ENCODE data around the gene INSIG1. TPM values are rescaled to one million over a fixed set of nuclear protein-coding genes. Genes with fewer than 3 reads are reported as not detected.

The INSIG1 gene
- total RNA-seq, 2 donors from 2014 or later, result 37.3 to 42.3 TPM

DNA sequence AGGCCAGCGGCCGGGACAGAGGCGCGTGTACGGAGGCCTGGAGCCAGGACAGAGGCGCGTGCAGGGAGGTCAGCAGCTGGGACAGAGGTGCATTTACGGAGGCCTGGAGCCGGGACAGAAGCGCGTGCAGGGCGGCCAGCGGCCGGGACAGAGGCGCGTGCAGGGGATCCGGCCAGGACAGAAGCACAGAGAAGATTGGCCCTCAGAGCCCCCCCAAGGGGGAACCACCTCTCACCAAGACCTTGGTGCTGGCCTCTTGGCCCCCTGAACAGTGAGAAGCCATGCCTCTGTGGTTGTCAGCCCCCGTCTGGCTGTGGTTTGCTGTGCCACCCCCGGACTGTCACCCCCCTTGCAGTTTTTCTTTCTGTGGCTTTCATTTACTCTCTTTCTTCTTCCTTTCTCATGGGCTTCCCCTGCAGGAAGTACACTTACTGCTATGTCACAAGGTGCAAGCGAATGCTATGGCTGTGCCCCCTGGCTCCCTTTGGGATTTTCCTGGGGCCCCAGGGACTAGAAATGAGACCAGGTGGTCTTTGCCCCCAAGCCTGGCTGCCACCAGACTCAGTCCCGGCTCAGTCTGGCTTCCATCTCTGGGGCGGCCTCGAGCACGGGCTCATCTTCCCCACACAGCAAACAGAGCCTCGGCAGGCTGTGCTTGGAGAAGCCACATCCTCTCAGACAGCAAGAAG lies 41.1 kb downstream of the INSIG1 start:
- DNase-seq, result no peak
- intact Hi-C loops (cut with DNase I), result no loop called here

DNA sequence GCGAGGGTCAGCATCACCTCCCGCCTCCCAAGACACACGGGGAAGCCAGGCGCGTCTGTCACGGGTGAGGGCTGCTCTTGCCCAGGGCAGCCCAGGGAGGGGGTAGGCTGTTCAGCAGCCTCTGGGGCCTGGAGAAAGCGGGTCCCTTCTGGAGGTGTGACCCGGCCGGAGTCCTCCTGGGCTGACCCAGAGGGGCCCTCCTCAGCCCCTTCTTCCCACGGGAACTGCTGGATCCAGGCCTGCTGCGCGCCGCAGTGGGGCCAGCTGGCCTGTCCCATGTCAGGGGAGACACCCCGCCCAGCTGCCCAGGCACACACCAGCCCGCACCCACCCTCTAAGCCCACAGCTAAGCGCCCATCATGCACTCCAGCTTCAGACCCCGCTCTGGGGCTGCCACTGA lies 41.8 kb downstream of the INSIG1 start:
- no peak for DNase-seq
- intact Hi-C loops (cut with DNase I), result no loop called here
- ATAC-seq, result no peak

More for the DNA sequence above, 41.1 kb downstream of the INSIG1 start:
- ATAC-seq, result no peak

DNA sequence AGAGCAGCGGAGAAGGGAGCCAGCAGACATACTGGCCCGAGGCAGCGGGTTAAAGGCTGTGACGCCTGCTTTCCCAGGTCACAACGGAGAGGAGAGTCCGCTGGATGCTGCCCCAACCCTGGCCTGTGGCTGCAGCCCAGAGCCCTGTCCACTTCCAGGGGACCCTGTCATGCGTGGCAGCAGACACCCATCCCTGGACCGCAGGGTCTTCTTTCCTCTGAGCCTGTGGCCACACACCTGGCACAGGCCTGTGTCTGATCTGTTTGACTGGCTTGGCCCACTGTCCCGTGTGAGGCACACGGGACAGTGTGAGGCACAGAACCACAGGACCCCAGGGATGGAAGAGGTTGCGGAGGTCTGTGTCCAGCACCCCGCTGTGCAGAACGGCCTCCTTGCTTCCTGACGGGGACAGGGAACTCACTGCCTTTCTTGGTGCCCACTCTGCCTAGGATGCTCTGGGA lies 42.4 kb downstream of the INSIG1 start:
- intact Hi-C loops (cut with DNase I), result loop anchor here in 1 of 2 donors (5.0 kb wide), 1 partner anchor 148 kb away; no protein-coding TSS in a partner anchor
- no peak for ATAC-seq

DNA sequence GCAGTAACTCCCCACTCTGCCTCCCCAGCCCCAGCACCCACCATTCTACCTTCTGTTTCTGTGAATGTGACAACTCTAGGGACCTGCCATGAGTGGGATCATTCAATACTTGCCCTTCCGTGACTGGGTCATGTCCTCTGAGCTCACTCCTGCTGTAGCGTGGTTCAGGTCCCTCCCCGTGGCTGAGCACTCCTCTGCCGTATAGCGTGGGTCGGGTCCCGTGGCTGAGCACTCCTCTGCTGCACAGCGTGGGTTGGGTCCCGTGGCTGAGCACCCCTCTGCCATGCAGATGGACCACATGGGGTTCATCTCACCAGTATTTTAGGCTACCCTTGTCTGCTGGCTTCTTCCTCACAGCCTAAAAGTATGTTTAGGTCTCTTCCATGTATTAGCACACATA lies 43.0 kb downstream of the INSIG1 start:
- DNase-seq (no peak), ATAC-seq (no peak)
- intact Hi-C loops (cut with DNase I), result loop anchor here in 1 of 2 donors (5.0 kb wide), 1 partner anchor 148 kb away; no protein-coding TSS in a partner anchor

More for the DNA sequence above, 42.4 kb downstream of the INSIG1 start:
- no peak for DNase-seq

DNA sequence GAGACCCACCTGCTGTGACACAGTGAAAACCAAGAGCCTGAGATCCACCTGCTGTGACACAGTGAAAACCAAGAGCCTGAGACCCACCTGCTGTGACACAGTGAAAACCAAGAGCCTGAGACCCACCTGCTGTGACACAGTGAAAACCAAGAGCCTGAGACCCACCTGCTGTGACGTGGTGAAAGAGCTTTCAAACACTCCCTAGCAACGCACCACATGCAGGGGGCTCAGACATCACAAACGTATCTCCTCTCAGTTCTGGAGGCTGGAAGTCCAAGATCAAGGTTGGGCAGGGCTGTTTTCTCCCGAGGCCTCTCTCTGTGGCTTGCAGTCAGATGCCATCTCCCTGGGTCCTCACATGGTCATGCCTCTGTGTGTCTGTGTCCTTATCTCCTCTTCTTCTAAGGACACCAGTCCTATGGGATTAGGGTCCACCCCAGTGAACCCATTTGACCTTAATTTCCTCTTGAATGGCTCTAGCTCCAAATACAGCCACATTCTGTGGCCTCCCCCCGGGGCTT lies 43.8 kb downstream of the INSIG1 start:
- DNase-seq (no peak), ATAC-seq (no peak)
- intact Hi-C loops (cut with DNase I), result loop anchor here in 1 of 2 donors (5.0 kb wide), 1 partner anchor 149 kb away; no protein-coding TSS in a partner anchor

DNA sequence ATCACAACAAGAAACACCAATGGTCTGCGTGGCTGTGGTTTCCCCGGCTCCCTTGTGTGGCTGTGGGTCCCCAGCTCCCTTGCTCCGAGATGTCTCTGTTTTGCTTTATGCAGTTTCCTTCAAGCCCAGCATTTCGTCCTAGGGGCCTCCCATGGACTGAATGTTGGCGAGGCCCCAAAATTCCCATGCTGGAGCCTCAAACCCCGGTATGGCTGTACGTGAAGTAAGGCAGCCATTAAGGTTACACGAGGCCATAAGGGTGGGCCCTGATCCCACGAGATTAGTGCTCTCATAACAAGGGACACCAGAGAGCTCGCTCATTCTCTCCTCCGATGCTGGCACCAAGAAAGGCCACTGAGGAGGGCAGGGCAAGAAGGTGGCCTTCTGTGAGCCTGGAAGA lies 44.6 kb downstream of the INSIG1 start:
- ATAC-seq (no peak), DNase-seq (no peak)
- intact Hi-C loops (cut with DNase I), result loop anchor here in 1 of 2 donors (5.0 kb wide), 1 partner anchor 150 kb away; no protein-coding TSS in a partner anchor

DNA sequence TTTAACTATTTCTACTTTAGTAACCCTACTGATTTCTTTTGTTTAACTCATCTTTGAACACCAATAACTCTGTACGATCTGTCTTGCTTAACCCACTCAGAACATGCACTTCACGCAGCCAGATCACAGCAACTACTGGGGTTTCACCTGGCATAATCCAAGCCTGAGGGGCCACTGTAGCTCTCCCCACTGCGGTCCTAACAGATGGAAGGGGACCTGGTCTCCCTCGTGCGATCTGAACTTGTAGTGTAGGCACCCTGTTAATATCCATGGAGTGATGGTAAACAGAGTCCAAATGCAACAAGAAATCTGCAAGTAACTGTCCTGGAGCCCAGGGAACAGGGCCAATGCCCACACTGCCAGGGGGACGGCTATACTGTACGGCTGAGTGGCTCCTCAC lies 45.5 kb downstream of the INSIG1 start:
- intact Hi-C loops (cut with DNase I), result loop anchor here in 1 of 2 donors (5.0 kb wide), 1 partner anchor 151 kb away; no protein-coding TSS in a partner anchor
- no peak for ATAC-seq
- no peak for DNase-seq

DNA sequence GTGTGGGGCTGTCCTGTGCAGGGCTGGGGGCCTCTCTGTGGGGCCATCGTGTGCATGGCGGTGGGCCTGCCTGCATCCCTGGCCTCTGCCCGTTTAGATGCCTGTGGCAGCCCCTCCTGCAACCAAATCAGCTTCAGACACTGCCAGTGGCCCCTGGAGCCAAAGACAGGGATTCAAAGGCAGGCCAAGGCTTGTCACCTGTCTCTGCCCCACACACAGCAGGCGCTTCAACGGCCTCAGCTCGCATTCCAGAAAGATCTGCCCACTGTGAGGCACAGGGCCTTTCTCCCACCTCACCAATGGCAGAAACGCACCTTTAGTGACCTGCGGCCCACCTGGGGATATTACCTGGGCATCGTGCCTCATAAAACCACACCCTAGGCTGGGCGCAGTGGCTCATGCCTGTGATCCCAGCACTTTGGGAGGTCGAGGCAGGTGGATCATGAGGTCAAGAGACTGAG lies 46.0 kb downstream of the INSIG1 start:
- DNase-seq (no peak), ATAC-seq (no peak)
- intact Hi-C loops (cut with DNase I), result loop anchor here (2.0 to 5.0 kb wide), 3 partner anchors 151 to 417 kb away; no protein-coding TSS in a partner anchor

DNA sequence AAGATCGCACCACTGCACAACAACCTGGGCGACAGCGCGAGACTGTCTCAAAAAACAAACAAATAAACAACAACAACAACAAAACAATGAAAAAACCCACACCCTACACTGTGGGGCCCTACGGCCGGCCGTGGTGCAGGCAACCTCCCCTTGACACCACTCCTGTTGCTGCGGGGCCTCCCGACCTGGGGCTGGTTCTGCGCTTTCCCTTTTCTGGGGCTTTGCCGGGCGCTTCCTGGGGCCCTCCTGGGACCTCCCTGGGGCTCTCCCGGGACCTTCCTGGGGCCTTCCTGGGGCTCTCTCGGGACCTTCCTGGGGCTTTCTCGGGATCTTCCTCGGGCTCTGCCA lies 46.6 kb downstream of the INSIG1 start:
- DNase-seq, result no peak
- no peak for ATAC-seq
- intact Hi-C loops (cut with DNase I), result loop anchor here (2.0 to 5.0 kb wide), 3 partner anchors 152 to 417 kb away; no protein-coding TSS in a partner anchor

DNA sequence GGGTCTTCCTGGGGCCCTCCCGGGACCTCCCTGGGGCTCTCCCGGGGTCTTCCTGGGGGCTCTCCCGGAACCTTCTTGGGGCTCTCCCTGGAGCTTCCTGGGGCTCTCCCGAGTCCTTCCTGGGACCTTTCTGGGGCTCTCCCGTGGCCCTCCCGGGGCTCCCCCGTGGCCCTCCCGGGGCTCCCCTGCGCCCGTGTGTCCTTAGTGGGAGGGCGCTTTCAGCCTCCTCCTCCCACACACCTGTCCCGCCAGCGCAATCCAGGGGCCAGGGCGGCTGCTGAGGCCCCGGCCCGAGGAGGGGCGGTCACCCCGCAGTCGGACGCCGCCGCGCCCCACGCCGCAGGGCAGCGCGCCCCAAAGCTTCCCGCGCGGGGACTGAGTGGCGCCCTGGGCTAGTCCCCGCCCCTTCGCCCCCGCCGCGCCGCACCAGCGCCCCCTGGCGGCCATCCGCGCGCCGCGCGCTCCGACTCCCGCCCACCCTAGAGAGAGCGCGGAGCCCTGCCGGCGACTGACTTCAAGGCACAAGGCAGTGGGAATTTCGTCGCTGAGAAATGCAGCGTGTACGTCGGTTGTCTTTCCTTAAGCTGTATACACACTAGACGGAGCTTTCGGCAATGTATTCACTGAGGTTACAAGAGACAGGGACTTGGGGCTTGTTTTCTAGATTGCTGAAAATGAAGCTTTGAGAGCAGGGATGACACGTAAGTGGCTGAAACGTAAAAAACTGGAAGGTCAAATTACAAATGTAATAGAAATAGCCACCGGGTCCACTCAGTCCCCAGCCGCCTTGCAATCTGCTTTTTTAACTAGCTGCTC lies 47.1 kb downstream of the INSIG1 start:
- DNase-seq, result peak; percentile 79
- intact Hi-C loops (cut with DNase I), result loop anchor here (1.0 to 5.0 kb wide), 4 partner anchors 153 to 418 kb away; no protein-coding TSS in a partner anchor
- peak; percentile 99 for ATAC-seq

DNA sequence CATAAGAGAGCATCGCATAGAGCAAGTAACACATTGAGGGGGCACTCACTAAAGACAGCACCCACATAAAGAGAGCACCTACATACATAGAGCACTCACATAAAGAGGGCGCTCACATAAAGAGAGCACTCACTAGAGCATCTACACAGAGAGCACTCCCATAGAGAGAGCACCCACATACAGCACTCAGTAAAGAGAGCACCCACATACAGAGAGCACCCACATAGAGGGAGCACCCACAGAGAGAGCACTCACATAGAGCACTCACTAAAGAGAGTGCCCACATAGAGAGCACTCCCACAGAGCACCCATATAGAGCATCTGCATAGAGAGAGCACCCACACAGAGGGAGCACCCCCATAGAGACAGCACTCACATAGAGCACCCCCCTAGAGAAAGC lies 47.8 kb downstream of the INSIG1 start:
- peak in 1 of 2 donors; percentile 6 for ATAC-seq

DNA sequence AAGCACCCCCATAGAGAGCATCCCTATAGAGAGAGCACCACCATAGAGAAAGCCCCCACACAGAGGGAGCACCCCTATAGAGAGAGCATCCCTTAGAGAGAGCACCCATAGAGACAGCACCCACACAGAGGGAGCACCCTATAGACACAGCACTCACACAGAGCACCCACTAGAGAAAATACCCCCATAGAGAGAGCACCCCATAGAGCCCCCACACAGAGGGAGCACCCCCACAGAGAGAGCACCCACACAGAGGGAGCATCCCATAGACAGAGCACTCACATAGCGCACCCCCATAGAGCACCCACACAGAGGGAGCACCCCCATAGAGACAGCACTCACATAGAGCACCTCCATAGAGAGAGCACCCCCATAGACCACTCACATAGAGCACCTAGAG lies 48.6 kb downstream of the INSIG1 start:
- ATAC-seq, result no peak
- intact Hi-C loops (cut with DNase I), result no loop called here
- no peak for DNase-seq

More for the DNA sequence above, 47.8 kb downstream of the INSIG1 start:
- DNase-seq, result no peak
- intact Hi-C loops (cut with DNase I), result loop anchor here (1.0 to 2.0 kb wide), 3 partner anchors 155 to 419 kb away; no protein-coding TSS in a partner anchor

DNA sequence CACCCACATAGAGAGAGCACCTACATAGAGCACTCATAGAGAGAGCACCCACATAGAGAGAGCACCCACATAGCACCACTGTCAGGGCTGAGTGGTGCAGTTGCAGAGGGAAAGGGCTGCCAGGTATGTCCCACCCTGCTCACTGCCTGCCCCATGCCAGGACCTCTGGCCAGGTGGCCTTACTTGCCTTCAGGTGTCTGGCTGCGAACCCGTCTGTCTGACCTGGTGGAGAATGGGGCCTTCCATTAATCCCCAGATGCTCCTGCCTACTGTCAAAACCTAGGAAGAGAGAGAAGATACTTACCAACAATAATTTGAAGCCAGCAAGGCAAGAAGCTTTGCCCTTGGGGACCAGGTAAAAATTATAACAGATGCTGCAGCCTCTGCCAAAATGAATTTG lies 51.1 kb downstream of the INSIG1 start:
- intact Hi-C loops (cut with DNase I), result no loop called here
- no peak for DNase-seq
- ATAC-seq, result no peak

DNA sequence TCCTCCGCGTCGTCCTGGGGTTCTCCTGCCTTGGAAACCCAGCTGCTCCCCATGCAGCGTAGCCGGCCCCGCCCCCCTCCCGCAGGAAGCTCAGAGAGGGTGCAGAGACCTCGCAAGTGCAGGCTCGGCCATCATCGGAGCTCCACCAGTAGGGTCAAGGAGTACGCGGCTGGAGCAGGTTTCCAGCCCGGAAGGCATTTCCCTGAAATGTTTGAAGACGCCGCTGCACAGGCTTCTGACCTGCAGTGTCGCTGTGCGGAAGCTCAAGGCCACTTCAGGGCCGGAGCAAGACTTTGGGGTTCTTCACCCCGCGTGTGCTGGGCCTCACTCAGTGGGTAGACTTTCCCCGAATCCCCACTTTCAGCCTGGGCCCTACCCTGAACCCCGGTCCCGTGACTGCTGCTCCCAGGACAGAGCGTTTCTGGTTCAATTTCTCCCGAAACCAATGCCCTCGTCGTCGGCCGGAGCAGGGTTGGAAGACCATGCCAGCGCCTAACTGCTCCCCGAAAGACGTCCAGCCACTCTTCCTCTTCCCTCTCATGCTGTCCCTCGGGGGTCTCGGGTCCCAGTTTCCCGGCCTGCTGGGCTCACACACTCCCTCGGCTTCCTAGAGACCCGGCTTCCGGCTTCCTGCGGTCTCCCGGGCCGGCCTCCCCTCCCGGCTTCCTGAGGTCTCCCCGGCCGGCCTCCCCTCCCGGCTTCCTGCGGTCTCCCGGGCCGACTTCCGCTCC lies 52.1 kb downstream of the INSIG1 start:
- no peak for DNase-seq
- intact Hi-C loops (cut with DNase I), result no loop called here
- no peak for ATAC-seq

DNA sequence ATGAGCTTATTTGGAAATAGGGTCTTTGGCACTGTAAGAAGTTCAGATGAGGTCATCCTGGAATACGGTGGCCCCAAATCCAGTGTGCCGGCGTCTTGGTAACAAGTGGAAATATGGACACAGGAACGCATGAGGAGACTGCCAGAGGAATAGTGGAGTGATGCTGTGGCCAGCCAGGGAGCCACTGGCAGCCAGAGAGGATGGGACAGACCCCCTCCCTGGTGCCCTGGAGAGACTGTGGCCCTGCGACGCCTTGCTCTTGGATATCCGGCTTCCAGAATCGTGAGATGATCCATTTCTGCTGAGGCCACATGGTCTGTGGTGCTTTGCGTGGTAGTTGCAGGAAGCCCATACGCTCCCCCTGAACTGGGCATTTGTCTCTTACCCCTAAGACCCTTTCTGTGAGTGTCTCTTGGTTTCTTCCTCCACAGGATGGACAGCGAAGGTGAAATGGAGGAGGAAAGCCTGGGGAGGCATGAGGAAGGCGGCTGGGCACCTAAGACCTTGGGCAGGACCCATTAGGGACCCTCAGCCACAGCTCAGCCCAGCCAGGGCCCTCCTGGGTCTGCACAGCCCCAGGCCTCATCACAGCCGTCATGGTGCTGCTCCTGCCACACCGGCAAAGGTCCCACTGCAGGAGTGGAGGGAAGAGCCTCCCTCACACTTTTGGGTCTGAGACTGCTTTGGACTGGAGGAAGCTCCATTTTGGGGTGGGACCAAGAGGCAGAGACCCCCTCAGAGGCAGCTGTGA lies 53.6 kb downstream of the INSIG1 start:
- ATAC-seq, result no peak
- intact Hi-C loops (cut with DNase I), result no loop called here
- no peak for DNase-seq

DNA sequence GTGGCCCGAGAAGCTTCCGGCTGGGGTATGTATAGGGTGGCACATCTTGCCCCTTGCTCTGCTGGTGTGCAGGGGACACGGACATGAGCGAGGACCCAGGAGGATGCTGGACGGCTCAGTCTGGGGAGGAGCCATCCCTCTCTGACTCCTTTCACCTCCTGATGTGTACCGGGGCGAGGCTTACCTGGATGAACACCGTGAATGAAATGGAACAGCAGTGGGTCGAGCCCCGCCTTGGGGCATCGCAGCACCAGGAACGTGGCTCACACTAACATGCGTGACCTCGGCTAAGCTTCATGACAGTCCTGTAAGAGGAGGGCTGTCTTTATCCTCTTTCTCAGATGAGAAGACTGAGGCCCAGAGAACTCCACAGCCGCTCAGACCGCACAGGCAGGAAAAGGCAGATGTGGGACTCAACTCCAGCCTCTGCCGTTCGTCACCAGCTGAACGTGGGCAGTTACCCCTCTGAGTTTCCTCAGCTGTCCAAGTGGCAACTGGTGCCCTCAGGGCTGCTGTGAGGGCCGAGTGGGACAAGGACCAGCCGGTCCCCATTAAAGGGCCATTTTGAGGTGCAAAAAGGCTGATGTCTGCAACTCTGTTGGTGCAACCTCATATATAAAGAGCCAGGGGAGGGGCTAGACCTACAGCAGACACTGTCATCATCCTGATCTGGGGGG lies 54.5 kb downstream of the INSIG1 start:
- ATAC-seq (no peak), DNase-seq (no peak)
- intact Hi-C loops (cut with DNase I), result no loop called here

DNA sequence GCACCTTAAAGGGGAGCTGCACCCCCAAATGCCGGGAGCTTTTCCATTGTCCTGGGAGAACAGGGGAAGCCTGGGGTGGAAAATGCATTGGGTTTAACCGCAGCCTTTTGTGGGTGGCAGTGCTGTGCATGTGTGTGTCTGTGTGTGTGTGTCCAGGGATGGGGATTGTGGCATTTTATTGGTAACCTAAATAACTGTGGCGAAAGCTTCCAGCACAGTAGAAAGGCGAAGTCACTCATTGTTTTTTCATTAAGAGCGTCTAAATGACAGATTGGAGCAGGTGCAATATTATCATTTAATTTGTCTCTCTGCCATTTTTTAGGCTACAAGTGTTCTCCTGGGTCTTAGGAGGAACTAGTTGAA lies 55.1 kb downstream of the INSIG1 start:
- DNase-seq, result no peak
- no peak for ATAC-seq
- intact Hi-C loops (cut with DNase I), result no loop called here
